Keratinocyte (primary cell): ENCODE results near the gene KCNJ13. TPM values are rescaled to one million over a fixed set of nuclear protein-coding genes. Genes with fewer than 3 reads are reported as not detected.

Experiments used
- DNase-seq: peaks from one replicate; pipeline ENCODE4 v3.0.0-alpha.2; 2011; ENCODE audit warnings: low read depth, missing footprints, low spot score
- FAIRE-seq: peaks from 2 replicates; lab custom pipeline; 2011; peaks lifted over from hg19 to GRCh38; lab: Jason Lieb, UNC
- H2AFZ ChIP-seq: 2 replicates; pipeline ENCODE4 v1.6.0; 2012; ENCODE audit warnings: low read length, control low read depth, inconsistent platforms; ENCODE audit not compliant: control insufficient read depth
- H3K27ac ChIP-seq: 2 replicates; pipeline ENCODE4 v1.5.1; 2011; ENCODE audit warnings: low read length; ENCODE audit not compliant: control insufficient read depth, insufficient read depth
- H3K27me3 ChIP-seq: 3 replicates; pipeline ENCODE4 v1.6.0; 2011; ENCODE audit warnings: low read length; ENCODE audit not compliant: control insufficient read depth, insufficient read depth; ENCODE audit errors: extremely low read depth
- H3K36me3 ChIP-seq, 2 experiments: 2 replicates in 1 of 2; 3 replicates in 1 of 2; pipeline ENCODE4 v1.5.1; 2011; ENCODE audit warnings: low read length in 2 of 2, mild to moderate bottlenecking in 1 of 2; ENCODE audit not compliant: control insufficient read depth in 2 of 2, insufficient read depth in 2 of 2; ENCODE audit errors: extremely low read depth in 1 of 2
- H3K4me1 ChIP-seq: 3 replicates; pipeline ENCODE4 v1.5.1; 2011; ENCODE audit warnings: low read length; ENCODE audit not compliant: control insufficient read depth, insufficient read depth; ENCODE audit errors: extremely low read depth
- H3K4me2 ChIP-seq: 3 replicates; pipeline ENCODE4 v1.6.0; 2011; ENCODE audit warnings: low read depth, low read length; ENCODE audit not compliant: control insufficient read depth, insufficient read depth; ENCODE audit errors: extremely low read depth
- H3K4me3 ChIP-seq, 3 experiments: fragments of 200-600 bp in 1 of 3; sonication (generic) in 1 of 3; 2 replicates in 2 of 3; 3 replicates in 1 of 3; pipeline ENCODE4 v1.5.1; 2011 to 2016; ENCODE audit warnings: low read length in 3 of 3, mild to moderate bottlenecking in 3 of 3, control low read depth in 2 of 3, inconsistent platforms in 1 of 3, low read depth in 1 of 3, mixed read lengths in 1 of 3, mixed run types in 1 of 3, moderate library complexity in 1 of 3; ENCODE audit not compliant: control insufficient read depth in 2 of 3, insufficient read depth in 2 of 3; ENCODE audit errors: extremely low read depth in 1 of 3
- H3K79me2 ChIP-seq: 2 replicates; pipeline ENCODE4 v1.6.0; 2012; ENCODE audit warnings: low read length; ENCODE audit not compliant: control insufficient read depth, insufficient read depth
- H3K9ac ChIP-seq: 3 replicates; pipeline ENCODE4 v1.6.0; 2011; ENCODE audit warnings: low read length; ENCODE audit not compliant: control insufficient read depth, insufficient read depth; ENCODE audit errors: extremely low read depth
- H3K9me1 ChIP-seq: 3 replicates; pipeline ENCODE4 v1.6.0; 2011; ENCODE audit warnings: low read length; ENCODE audit not compliant: control insufficient read depth, insufficient read depth; ENCODE audit errors: extremely low read depth
- H3K9me3 ChIP-seq: 2 replicates; pipeline ENCODE4 v1.5.1; 2012; ENCODE audit warnings: low read depth, low read length; ENCODE audit not compliant: control insufficient read depth
- H4K20me1 ChIP-seq: 3 replicates; pipeline ENCODE4 v1.6.0; 2011; ENCODE audit warnings: low read length; ENCODE audit not compliant: control insufficient read depth, insufficient read depth; ENCODE audit errors: extremely low read depth
- CTCF ChIP-seq, 3 experiments: IDR thresholded peaks in 1 of 3; conservative IDR thresholded peaks in 1 of 3; optimal IDR thresholded peaks in 1 of 3; 2 replicates in 2 of 3; 3 replicates in 1 of 3; pipeline versions ENCODE3 to v1.5.1; 2011; ENCODE audit warnings: low read length in 3 of 3, mild to moderate bottlenecking in 3 of 3, moderate library complexity in 2 of 3, control low read depth in 1 of 3, inconsistent platforms in 1 of 3; ENCODE audit not compliant: insufficient read depth in 2 of 3; ENCODE audit errors: extremely low read depth in 1 of 3
- EZH2 ChIP-seq: IDR thresholded peaks from one replicate; pipeline ENCODE4 v1.6.1; 2012; ENCODE audit warnings: inconsistent platforms, mild to moderate bottlenecking, low read length, moderate library complexity
- dilution Hi-C: fragments of 300-500 bp; cut with MboI; formaldehyde crosslinking; loops from one replicate; pipeline ENCODE4 v1.7.0; 2020; ENCODE audit warnings: low sequenced_read_pairs; ENCODE audit not compliant: extremely low pct_ligation_motif_present
- polyA plus RNA-seq, 5 experiments: library from polyadenylated mRNA; depleted of rRNA in 3 of 5; stranded (reverse) in 3 of 5; stranded (forward) in 1 of 5; unstranded in 1 of 5; fragments of >200 nt; gene quantifications; 1 replicate in 1 of 5; 2 replicates in 3 of 5; 3 replicates in 1 of 5; pipeline versions ENCODE4 v1.2.1 to v1.2.3, GENCODE V29; 2011 to 2012; ENCODE audit warnings: missing spikeins in 2 of 5, low read depth in 1 of 5, low replicate concordance in 1 of 5

KCNJ13 gene
- polyA plus RNA-seq, 1 donor (not counting 4 experiments of a cell fraction or from before 2014, with no cell fraction given), result not detected

DNA sequence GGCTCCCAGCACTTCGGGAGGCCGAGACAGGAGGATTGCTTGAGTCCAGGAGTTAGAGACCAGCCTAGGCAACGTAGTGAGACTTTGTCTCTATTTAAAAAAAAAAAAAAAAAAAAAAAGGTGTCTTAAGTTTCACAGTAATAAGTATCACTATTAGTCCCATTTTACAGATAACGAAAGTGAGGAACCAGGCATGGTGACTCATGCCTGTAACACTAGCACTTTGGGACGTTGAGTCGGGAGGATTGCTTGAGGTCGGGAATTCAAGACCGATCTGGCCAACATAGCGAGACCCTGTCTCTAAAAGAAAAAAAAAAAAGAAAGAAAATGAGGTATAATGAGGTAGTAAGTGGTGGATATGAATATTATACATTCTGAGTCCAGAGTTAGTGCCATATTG, 2.5 kb downstream of the KCNJ13 start:
- H3K36me3 ChIP-seq, result peaks cover 3 to 31% of the 10 kb centered on the region in 2 experiments
- TF ChIP-seq CTCF (optimal IDR thresholded peaks at IDR 0.05 in 1 of 3, IDR thresholded peaks at IDR 0.05 in 1 of 3, conservative IDR thresholded peaks at IDR 0.05 in 1 of 3; ENCODE audit: extremely low read depth in 1 of 3, insufficient read depth in 2 of 3, low read length in 3 of 3) (no peak), EZH2 (no peak)
- H2AFZ ChIP-seq, result no peak overlapping the region
- H3K4me2 ChIP-seq, result no peak overlapping the region
- no peaks in the 10 kb centered on the region for H3K79me2 ChIP-seq
- H3K9me3 ChIP-seq, result no peaks in the 10 kb centered on the region
- H3K27me3 ChIP-seq, result no peaks in the 10 kb centered on the region
- no peak overlapping the region for H3K27ac ChIP-seq
- DNase-seq, result no peak
- no peak overlapping the region for H3K4me3 ChIP-seq
- H3K4me1 ChIP-seq, result no peaks in the 10 kb centered on the region
- H3K9ac ChIP-seq, result no peak overlapping the region
- FAIRE-seq, result no peak
- no peaks in the 10 kb centered on the region for H3K9me1 ChIP-seq
- dilution Hi-C loops, result no loop called here
- no peaks in the 10 kb centered on the region for H4K20me1 ChIP-seq

- peaks cover 9 to 27% of the 10 kb centered on the region in 2 experiments for H3K36me3 ChIP-seq
- no peak for TF ChIP-seq EZH2
- TF ChIP-seq CTCF (optimal IDR thresholded peaks at IDR 0.05 in 1 of 3, IDR thresholded peaks at IDR 0.05 in 1 of 3, conservative IDR thresholded peaks at IDR 0.05 in 1 of 3; ENCODE audit: extremely low read depth in 1 of 3, insufficient read depth in 2 of 3, low read length in 3 of 3), result no peak
- peak; percentile 34 for FAIRE-seq
Observed at GRCh38 chr2:232772531-232772930, 3.8 kb downstream of the KCNJ13 start.

More at GRCh38 chr2:232772531-232772930, 3.8 kb downstream of the KCNJ13 start:
- no peak overlapping the region for H3K4me3 ChIP-seq
- no peak overlapping the region for H2AFZ ChIP-seq
- H3K9me1 ChIP-seq, result no peaks in the 10 kb centered on the region
- DNase-seq, result no peak
- H3K9ac ChIP-seq, result no peak overlapping the region
- no peaks in the 10 kb centered on the region for H4K20me1 ChIP-seq
- H3K27me3 ChIP-seq, result no peaks in the 10 kb centered on the region
- dilution Hi-C loops, result no loop called here
- no peak overlapping the region for H3K4me2 ChIP-seq
- no peaks in the 10 kb centered on the region for H3K9me3 ChIP-seq
- H3K27ac ChIP-seq, result no peak overlapping the region
- no peaks in the 10 kb centered on the region for H3K4me1 ChIP-seq
- no peaks in the 10 kb centered on the region for H3K79me2 ChIP-seq
